GM12872 (cell line): Measurements from ENCODE around the gene CDX1.

ENCODE experiments used
- CTCF ChIP-seq: IDR thresholded peaks from 3 replicates; pipeline ENCODE4 v1.5.1; 2011; ENCODE audit warnings: low read depth, mild to moderate bottlenecking, low read length, moderate library complexity; ENCODE audit not compliant: insufficient read depth

The CDX1 gene

GRCh38 chr5:150180241-150181026 is 13.9 kb downstream of the CDX1 start:
- TF ChIP-seq CTCF: no peak

GRCh38 chr5:150181027-150181426 is 14.4 kb downstream of the CDX1 start:
- no peak for TF ChIP-seq CTCF

GRCh38 chr5:150181766-150182545 is 15.4 kb downstream of the CDX1 start:
- no peak for TF ChIP-seq CTCF

GRCh38 chr5:150182774-150183173 is 16.2 kb downstream of the CDX1 start:
- no peak for TF ChIP-seq CTCF

GRCh38 chr5:150183436-150183835 is 16.9 kb downstream of the CDX1 start:
- no peak for TF ChIP-seq CTCF

GRCh38 chr5:150184006-150184405 is 17.4 kb downstream of the CDX1 start:
- no peak for TF ChIP-seq CTCF

- no peak for TF ChIP-seq CTCF
These were observed 18.7 kb downstream of the CDX1 start for GRCh38 chr5:150184990-150185912.
